ENCODE measurements around the gene ELOVL4. TPM values are rescaled to one million over a fixed set of nuclear protein-coding genes. Genes with fewer than 3 reads are reported as not detected.

ELOVL4 gene
- total RNA-seq, result 2.3 and 3.0 TPM in 2 replicates

DNA sequence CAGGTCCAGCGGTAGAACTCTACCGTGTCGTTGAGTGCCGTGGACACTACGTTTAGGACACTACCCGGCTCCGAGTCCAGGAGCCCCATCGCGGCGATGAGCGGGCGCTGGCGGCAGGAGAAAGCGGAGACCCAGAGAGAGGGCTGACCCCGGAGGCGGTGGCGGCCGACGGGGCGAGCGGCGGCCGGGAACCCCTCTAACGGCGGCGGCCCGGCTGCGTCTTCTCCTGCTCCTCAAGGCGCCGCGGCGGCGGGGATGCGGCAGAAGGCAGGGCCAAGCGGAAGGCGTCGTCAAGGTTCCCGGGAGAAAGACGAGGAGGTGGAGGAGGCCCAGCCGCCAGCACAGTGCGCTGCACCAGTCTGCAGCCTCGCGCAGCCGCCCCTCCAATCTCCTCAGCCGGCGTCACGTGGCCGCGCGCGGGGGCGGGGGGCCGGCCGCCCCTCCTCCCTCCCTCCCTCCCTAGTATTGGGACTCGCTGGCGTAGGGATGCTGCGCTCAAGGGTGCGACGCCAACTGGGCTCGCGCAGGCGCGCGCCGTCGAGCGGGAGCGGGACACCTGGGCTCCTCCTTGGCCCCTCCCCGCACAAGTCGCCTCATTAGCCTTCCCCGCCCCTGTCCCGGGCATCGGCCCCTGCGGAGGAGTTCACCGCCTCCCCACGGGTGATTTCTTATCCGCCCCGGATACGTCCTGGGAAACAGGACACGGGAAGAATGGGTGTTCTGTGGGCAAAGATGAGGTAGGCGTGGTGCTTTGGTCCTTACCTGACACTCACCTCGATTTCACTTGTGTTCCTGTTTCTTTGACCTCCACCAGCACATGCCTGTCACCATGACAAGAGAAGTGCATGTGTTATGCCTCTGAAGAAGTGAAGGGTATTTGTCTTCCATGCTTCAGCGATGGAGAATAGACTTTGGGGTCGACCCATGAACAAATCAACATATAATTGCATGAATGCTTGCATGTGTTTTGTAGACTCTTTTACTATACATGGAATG, at the start of gene ELOVL4:
Gene ELOVL4, minus strand, starts transcription at position 363 of the 996 bp plus-strand sequence. Its CDS starts 274 bp downstream, at position 89.

Other genes starting within 250 kb of the ELOVL4 start
- gene TTK, start 57.1 kb upstream of the ELOVL4 start, total RNA-seq, result 22.4 and 49.8 TPM in 2 replicates
- gene BCKDHB, start 159.1 kb upstream of the ELOVL4 start, total RNA-seq, result 6.8 and 12.3 TPM in 2 replicates

Data from epithelial cell of umbilical artery (primary cell).